HEK293 (cell line): Measurements from ENCODE around the gene THSD4.

Experiments
- CTCF ChIA-PET: fragments of 350-600 bp; formaldehyde crosslinking; extraction: SDS; loops from one replicate; lab custom pipeline; 2021; ENCODE audit warnings: antibody characterized with exemption; lab: Yijun Ruan, JAX
- POLR2A ChIA-PET: fragments of 300-600 bp; formaldehyde crosslinking; extraction: SDS; loops from one replicate; lab custom pipeline; 2020; ENCODE audit warnings: antibody characterized with exemption, inconsistent platforms; lab: Yijun Ruan, JAX
- H3K27ac ChIP-seq: fragments of 200-500 bp; sonication (Bioruptor generic); 2 replicates; pipeline ENCODE4 v1.5.1; 2014; ENCODE audit warnings: low read depth, low read length, control low read depth, inconsistent platforms; ENCODE audit errors: extremely low read depth
- H3K36me3 ChIP-seq, 2 experiments: fragments of 200-500 bp in 1 of 2; sonication (Bioruptor generic) in 1 of 2; 1 replicate in 1 of 2; 2 replicates in 1 of 2; pipeline ENCODE4 v1.5.1; 2014 to 2017; ENCODE audit warnings: inconsistent platforms in 2 of 2, low read length in 2 of 2; ENCODE audit not compliant: control insufficient read depth in 2 of 2, insufficient read depth in 1 of 2
- H3K4me1 ChIP-seq: fragments of 200-500 bp; sonication (Bioruptor generic); 2 replicates; pipeline ENCODE4 v1.5.1; 2014; ENCODE audit warnings: mild to moderate bottlenecking, low read length, inconsistent platforms; ENCODE audit not compliant: control insufficient read depth, insufficient read depth
- H3K4me3 ChIP-seq: 2 replicates; pipeline ENCODE4 v1.5.1; 2011; ENCODE audit warnings: low read depth, mild to moderate bottlenecking, control low read depth, low read length, moderate library complexity
- H3K9me3 ChIP-seq: fragments of 200-500 bp; sonication (Bioruptor generic); 2 replicates; pipeline ENCODE4 v1.5.1; 2014; ENCODE audit warnings: low read depth, low read length, inconsistent platforms; ENCODE audit not compliant: control insufficient read depth, insufficient read depth
- BCL11A ChIP-seq: fragments of 450-650 bp; formaldehyde crosslinking; IDR thresholded peaks from 2 replicates; pipeline ENCODE4 v1.5.1; 2016; ENCODE audit warnings: low read depth, missing biosample characterization, missing genetic modification characterization
- FEZF1 ChIP-seq: fragments of 450-650 bp; formaldehyde crosslinking; IDR thresholded peaks from 2 replicates; pipeline ENCODE4 v1.5.1; 2016; ENCODE audit warnings: missing biosample characterization, missing genetic modification characterization
- KLF9 ChIP-seq: fragments of 450-650 bp; formaldehyde crosslinking; IDR thresholded peaks from 2 replicates; pipeline ENCODE4 v1.5.1; 2016; ENCODE audit warnings: missing biosample characterization, missing genetic modification characterization, low read depth
- SP7 ChIP-seq: fragments of 450-650 bp; formaldehyde crosslinking; IDR thresholded peaks from 2 replicates; pipeline ENCODE4 v1.5.1; 2016; ENCODE audit warnings: missing biosample characterization, missing genetic modification characterization
- YY1 ChIP-seq: fragments of 450-650 bp; formaldehyde crosslinking; IDR thresholded peaks from 2 replicates; pipeline ENCODE4 v1.5.1; 2018; ENCODE audit warnings: missing biosample characterization, missing genetic modification characterization
- ZBTB17 ChIP-seq: fragments of 450-650 bp; formaldehyde crosslinking; IDR thresholded peaks from 2 replicates; pipeline ENCODE4 v1.5.1; 2016; ENCODE audit warnings: missing biosample characterization, missing genetic modification characterization
- ZBTB49 ChIP-seq: fragments of 450-650 bp; formaldehyde crosslinking; IDR thresholded peaks from 2 replicates; pipeline ENCODE4 v1.5.1; 2016; ENCODE audit warnings: missing biosample characterization, missing genetic modification characterization, low read depth
- ZNF112 ChIP-seq: fragments of 450-650 bp; formaldehyde crosslinking; IDR thresholded peaks from 2 replicates; pipeline ENCODE4 v1.5.0; 2017; ENCODE audit warnings: missing biosample characterization, missing genetic modification characterization
- ZNF138 ChIP-seq: fragments of 450-650 bp; formaldehyde crosslinking; IDR thresholded peaks from 2 replicates; pipeline ENCODE4 v1.5.1; 2016; ENCODE audit warnings: missing biosample characterization, missing genetic modification characterization, borderline replicate concordance
- ZNF155 ChIP-seq: fragments of 450-650 bp; formaldehyde crosslinking; IDR thresholded peaks from 2 replicates; pipeline ENCODE4 v1.5.1; 2016; ENCODE audit warnings: missing biosample characterization, missing genetic modification characterization
- ZNF175 ChIP-seq: fragments of 450-650 bp; formaldehyde crosslinking; IDR thresholded peaks from 2 replicates; pipeline ENCODE4 v1.5.1; 2016; ENCODE audit warnings: missing biosample characterization, missing genetic modification characterization
- ZNF239 ChIP-seq: fragments of 450-650 bp; formaldehyde crosslinking; IDR thresholded peaks from 2 replicates; pipeline ENCODE4 v1.5.1; 2016; ENCODE audit warnings: missing biosample characterization, missing genetic modification characterization
- ZNF24 ChIP-seq: fragments of 450-650 bp; formaldehyde crosslinking; IDR thresholded peaks from 2 replicates; pipeline ENCODE4 v1.5.1; 2016; ENCODE audit warnings: missing biosample characterization, missing genetic modification characterization
- ZNF266 ChIP-seq: fragments of 450-650 bp; formaldehyde crosslinking; IDR thresholded peaks from 2 replicates; pipeline ENCODE4 v1.5.1; 2016; ENCODE audit warnings: missing biosample characterization, missing genetic modification characterization, low read depth
- ZNF404 ChIP-seq: fragments of 450-650 bp; formaldehyde crosslinking; IDR thresholded peaks from 2 replicates; pipeline ENCODE4 v1.5.1; 2017; ENCODE audit warnings: missing biosample characterization, missing genetic modification characterization
- ZNF530 ChIP-seq: fragments of 450-650 bp; formaldehyde crosslinking; IDR thresholded peaks from 2 replicates; pipeline ENCODE4 v1.5.1; 2016; ENCODE audit warnings: low read depth, missing biosample characterization, missing genetic modification characterization
- ZNF549 ChIP-seq: fragments of 450-650 bp; IDR thresholded peaks from 2 replicates; pipeline ENCODE4 v1.5.1; 2018; ENCODE audit warnings: missing biosample characterization, missing genetic modification characterization, mild to moderate bottlenecking, inconsistent platforms, moderate library complexity
- ZNF555 ChIP-seq: fragments of 450-650 bp; formaldehyde crosslinking; conservative IDR thresholded peaks from 2 replicates; pipeline ENCODE4 v1.5.1; 2017; ENCODE audit warnings: missing biosample characterization, mild to moderate bottlenecking, missing genetic modification characterization, inconsistent platforms
- ZNF558 ChIP-seq: fragments of 450-650 bp; formaldehyde crosslinking; IDR thresholded peaks from 2 replicates; pipeline ENCODE4 v1.5.1; 2016; ENCODE audit warnings: missing biosample characterization, missing genetic modification characterization
- ZNF571 ChIP-seq: fragments of 450-650 bp; formaldehyde crosslinking; IDR thresholded peaks from 2 replicates; pipeline ENCODE4 v1.5.0; 2017; ENCODE audit warnings: missing biosample characterization, missing genetic modification characterization
- ZNF585B ChIP-seq: fragments of 450-650 bp; formaldehyde crosslinking; IDR thresholded peaks from 2 replicates; pipeline ENCODE4 v1.5.1; 2016; ENCODE audit warnings: missing biosample characterization, missing genetic modification characterization
- ZNF596 ChIP-seq: fragments of 450-650 bp; IDR thresholded peaks from 2 replicates; pipeline ENCODE4 v1.5.0; 2018; ENCODE audit warnings: missing biosample characterization, mild to moderate bottlenecking, missing genetic modification characterization, moderate library complexity
- ZNF610 ChIP-seq: fragments of 450-650 bp; formaldehyde crosslinking; IDR thresholded peaks from 2 replicates; pipeline ENCODE4 v1.5.1; 2016; ENCODE audit warnings: missing biosample characterization, missing genetic modification characterization, borderline replicate concordance
- ZNF658 ChIP-seq: fragments of 450-650 bp; formaldehyde crosslinking; IDR thresholded peaks from 2 replicates; pipeline ENCODE4; 2016; ENCODE audit warnings: missing biosample characterization, missing genetic modification characterization
- ZSCAN4 ChIP-seq: fragments of 450-650 bp; formaldehyde crosslinking; IDR thresholded peaks from 2 replicates; pipeline ENCODE4 v1.5.1; 2017; ENCODE audit warnings: missing biosample characterization, missing genetic modification characterization
- TF ChIP-seq, protein P1 (sequence below): fragments of 450-650 bp; formaldehyde crosslinking; IDR thresholded peaks from 2 replicates; pipeline ENCODE4 v1.5.1; 2016; ENCODE audit warnings: missing biosample characterization, missing genetic modification characterization, borderline replicate concordance
- TF ChIP-seq, protein P2 (sequence below): fragments of 450-650 bp; formaldehyde crosslinking; IDR thresholded peaks from 2 replicates; pipeline ENCODE4 v1.5.1; 2016; ENCODE audit warnings: missing biosample characterization, missing genetic modification characterization
- TF ChIP-seq, protein P3 (sequence below): fragments of 450-650 bp; formaldehyde crosslinking; IDR thresholded peaks from 2 replicates; pipeline ENCODE4 v1.5.1; 2017; ENCODE audit warnings: missing biosample characterization, missing genetic modification characterization

Gene THSD4

DNA sequence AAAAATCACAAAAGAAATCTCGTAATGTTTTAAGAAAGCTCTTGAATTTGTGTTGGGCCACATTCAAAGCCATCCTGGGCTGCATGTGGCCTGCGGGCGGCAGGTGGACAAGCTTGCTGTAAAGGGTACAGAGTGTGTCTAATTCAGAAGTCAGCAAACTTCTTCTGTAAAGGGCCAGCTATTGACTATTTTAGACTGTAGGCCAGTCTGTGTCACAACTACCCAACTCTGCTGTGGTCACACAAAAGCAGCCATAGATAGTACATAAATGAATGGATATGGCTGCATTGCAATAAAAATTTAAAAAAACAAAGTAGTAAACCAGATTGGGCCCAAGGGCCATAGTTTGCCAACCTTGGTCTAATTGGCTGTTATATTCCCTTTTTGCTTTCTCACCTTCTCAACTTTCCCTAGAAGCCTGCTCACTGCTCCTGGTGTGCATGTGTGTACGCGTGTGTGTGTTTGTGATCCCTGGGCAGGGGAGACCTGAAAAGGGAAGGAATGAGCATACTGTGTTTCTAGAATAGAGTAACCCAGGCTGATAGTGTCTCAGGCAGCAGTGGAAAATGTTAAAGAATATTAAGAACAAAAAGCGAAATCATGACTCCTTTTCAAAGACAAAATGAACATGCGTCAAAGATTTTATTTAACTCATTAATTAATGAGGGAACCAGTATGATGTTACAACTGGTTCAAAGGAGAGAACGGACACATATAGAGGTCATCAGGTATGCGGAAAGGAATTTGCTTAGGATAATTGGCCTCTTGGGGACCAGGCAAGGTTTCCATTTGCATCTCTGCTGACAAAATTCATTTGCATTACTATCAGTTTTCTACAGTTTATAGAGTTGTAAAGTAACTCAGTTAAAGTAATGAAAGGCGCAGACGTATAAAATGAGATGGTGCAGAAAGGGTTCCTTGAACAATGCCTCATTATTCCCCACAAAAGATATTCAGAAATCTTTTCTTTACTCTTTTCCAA, 248.0 kb downstream of the THSD4 start:
- Histone ChIP-seq H3K9me3 (no peaks in the 10 kb centered on the region), H3K27ac (peak overlapping the region; percentile 99), H3K4me3 (no peak overlapping the region), H3K36me3 (no peaks in the 10 kb centered on the region), H3K4me1 (peaks cover 26% of the 10 kb centered on the region)
- ChIA-PET CTCF (interaction anchor here (0.6 to 0.7 kb wide), 2 partner anchors 84 to 222 kb away, joined by 3 read pairs; no protein-coding TSS in a partner anchor), POLR2A (interaction anchor here (0.6 kb wide), 2 partner anchors 10 to 24 kb away, joined by 3 to 4 read pairs; no protein-coding TSS in a partner anchor)
- TF ChIP-seq ZNF404: no peak
- no peak for TF ChIP-seq ZNF138
- TF ChIP-seq ZNF112 (tag by site-specific recombination): no peak
- TF ChIP-seq ZNF239 (tag by site-specific recombination): no peak
- TF ChIP-seq ZNF596 (tag by site-specific recombination): 0 out of 2 replicates have a peak, but pooled peaks have one; percentile 24
- no peak for TF ChIP-seq ZNF24 (tag by site-specific recombination)
- peak; percentile 87 for TF ChIP-seq FEZF1
- TF ChIP-seq, protein P1, sequence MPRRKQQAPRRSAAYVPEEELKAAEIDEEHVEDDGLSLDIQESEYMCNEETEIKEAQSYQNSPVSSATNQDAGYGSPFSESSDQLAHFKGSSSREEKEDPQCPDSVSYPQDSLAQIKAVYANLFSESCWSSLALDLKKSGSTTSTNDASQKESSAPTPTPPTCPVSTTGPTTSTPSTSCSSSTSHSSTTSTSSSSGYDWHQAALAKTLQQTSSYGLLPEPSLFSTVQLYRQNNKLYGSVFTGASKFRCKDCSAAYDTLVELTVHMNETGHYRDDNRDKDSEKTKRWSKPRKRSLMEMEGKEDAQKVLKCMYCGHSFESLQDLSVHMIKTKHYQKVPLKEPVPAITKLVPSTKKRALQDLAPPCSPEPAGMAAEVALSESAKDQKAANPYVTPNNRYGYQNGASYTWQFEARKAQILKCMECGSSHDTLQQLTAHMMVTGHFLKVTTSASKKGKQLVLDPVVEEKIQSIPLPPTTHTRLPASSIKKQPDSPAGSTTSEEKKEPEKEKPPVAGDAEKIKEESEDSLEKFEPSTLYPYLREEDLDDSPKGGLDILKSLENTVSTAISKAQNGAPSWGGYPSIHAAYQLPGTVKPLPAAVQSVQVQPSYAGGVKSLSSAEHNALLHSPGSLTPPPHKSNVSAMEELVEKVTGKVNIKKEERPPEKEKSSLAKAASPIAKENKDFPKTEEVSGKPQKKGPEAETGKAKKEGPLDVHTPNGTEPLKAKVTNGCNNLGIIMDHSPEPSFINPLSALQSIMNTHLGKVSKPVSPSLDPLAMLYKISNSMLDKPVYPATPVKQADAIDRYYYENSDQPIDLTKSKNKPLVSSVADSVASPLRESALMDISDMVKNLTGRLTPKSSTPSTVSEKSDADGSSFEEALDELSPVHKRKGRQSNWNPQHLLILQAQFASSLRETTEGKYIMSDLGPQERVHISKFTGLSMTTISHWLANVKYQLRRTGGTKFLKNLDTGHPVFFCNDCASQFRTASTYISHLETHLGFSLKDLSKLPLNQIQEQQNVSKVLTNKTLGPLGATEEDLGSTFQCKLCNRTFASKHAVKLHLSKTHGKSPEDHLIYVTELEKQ: no peak
- no peak for TF ChIP-seq BCL11A (tag by site-specific recombination)
- TF ChIP-seq ZNF175 (tag by site-specific recombination): no peak
- no peak for TF ChIP-seq ZNF610
- no peak for TF ChIP-seq SP7
- TF ChIP-seq ZNF658 (tag by site-specific recombination): no peak
- TF ChIP-seq ZBTB17: no peak
- TF ChIP-seq, protein P2, sequence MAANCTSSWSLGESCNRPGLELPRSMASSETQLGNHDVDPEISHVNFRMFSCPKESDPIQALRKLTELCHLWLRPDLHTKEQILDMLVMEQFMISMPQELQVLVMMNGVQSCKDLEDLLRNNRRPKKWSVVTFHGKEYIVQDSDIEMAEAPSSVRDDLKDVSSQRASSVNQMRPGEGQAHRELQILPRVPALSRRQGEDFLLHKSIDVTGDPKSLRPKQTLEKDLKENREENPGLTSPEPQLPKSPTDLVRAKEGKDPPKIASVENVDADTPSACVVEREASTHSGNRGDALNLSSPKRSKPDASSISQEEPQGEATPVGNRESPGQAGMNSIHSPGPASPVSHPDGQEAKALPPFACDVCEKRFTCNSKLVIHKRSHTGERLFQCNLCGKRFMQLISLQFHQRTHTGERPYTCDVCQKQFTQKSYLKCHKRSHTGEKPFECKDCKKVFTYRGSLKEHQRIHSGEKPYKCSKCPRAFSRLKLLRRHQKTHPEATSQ (tag by site-specific recombination): no peak
- no peak for TF ChIP-seq ZNF266
- TF ChIP-seq ZNF530: no peak
- no peak for TF ChIP-seq ZBTB49
- TF ChIP-seq ZNF555 (tag by site-specific recombination): no peak
- TF ChIP-seq ZNF585B: no peak
- TF ChIP-seq ZNF155 (tag by site-specific recombination): no peak
- no peak for TF ChIP-seq ZNF558
- no peak for TF ChIP-seq ZSCAN4
- peak; percentile 48 for TF ChIP-seq ZNF549 (tag by site-specific recombination)
- no peak for TF ChIP-seq KLF9 (tag by site-specific recombination)
- TF ChIP-seq, protein P3, sequence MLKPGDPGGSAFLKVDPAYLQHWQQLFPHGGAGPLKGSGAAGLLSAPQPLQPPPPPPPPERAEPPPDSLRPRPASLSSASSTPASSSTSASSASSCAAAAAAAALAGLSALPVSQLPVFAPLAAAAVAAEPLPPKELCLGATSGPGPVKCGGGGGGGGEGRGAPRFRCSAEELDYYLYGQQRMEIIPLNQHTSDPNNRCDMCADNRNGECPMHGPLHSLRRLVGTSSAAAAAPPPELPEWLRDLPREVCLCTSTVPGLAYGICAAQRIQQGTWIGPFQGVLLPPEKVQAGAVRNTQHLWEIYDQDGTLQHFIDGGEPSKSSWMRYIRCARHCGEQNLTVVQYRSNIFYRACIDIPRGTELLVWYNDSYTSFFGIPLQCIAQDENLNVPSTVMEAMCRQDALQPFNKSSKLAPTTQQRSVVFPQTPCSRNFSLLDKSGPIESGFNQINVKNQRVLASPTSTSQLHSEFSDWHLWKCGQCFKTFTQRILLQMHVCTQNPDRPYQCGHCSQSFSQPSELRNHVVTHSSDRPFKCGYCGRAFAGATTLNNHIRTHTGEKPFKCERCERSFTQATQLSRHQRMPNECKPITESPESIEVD (tag by site-specific recombination): peak; percentile 81
- no peak for TF ChIP-seq YY1 (tag by site-specific recombination)
- no peak for TF ChIP-seq ZNF571 (tag by site-specific recombination)
